AG09309 (cell line): ENCODE measurements around the gene NTRK1.

Source experiments
- DNase-seq: peaks from one replicate; pipeline ENCODE4 v3.0.0-alpha.2; 2010; ENCODE audit warnings: low read depth
- H3K4me3 ChIP-seq: 2 replicates; pipeline ENCODE4 v1.5.1; 2011; ENCODE audit warnings: mild to moderate bottlenecking, low read depth, low read length, moderate library complexity; ENCODE audit not compliant: control insufficient read depth
- TF ChIP-seq, protein P1 (sequence below): IDR thresholded peaks from 2 replicates; pipeline ENCODE4 v1.5.1; 2011; ENCODE audit warnings: mild to moderate bottlenecking, low read depth, low read length, inconsistent platforms; ENCODE audit not compliant: insufficient read depth, control insufficient read depth; ENCODE audit errors: missing control alignments

Gene NTRK1

DNA sequence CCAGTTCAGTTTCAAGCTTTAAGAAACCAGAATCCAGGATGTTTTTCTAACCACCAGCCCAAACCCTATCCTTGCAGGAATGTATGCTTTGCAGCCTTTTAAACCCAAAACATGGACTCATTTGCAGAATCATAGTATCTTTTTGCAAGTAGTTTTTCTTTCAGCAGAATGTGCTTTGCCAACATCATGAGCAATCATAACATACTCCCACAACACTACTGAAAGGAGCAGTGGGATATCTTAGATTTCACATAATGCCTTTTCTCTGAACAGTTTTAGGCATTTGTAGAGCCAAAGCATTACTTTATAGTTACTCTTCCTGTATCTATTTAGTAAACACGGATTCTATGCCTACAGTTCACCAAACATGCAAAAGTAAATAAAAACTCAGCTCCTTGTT lies 34.0 kb upstream of the NTRK1 start:
- no peak overlapping the region for H3K4me3 ChIP-seq
- TF ChIP-seq, protein P1, sequence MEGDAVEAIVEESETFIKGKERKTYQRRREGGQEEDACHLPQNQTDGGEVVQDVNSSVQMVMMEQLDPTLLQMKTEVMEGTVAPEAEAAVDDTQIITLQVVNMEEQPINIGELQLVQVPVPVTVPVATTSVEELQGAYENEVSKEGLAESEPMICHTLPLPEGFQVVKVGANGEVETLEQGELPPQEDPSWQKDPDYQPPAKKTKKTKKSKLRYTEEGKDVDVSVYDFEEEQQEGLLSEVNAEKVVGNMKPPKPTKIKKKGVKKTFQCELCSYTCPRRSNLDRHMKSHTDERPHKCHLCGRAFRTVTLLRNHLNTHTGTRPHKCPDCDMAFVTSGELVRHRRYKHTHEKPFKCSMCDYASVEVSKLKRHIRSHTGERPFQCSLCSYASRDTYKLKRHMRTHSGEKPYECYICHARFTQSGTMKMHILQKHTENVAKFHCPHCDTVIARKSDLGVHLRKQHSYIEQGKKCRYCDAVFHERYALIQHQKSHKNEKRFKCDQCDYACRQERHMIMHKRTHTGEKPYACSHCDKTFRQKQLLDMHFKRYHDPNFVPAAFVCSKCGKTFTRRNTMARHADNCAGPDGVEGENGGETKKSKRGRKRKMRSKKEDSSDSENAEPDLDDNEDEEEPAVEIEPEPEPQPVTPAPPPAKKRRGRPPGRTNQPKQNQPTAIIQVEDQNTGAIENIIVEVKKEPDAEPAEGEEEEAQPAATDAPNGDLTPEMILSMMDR = no peak
- DNase-seq = no peak

DNA sequence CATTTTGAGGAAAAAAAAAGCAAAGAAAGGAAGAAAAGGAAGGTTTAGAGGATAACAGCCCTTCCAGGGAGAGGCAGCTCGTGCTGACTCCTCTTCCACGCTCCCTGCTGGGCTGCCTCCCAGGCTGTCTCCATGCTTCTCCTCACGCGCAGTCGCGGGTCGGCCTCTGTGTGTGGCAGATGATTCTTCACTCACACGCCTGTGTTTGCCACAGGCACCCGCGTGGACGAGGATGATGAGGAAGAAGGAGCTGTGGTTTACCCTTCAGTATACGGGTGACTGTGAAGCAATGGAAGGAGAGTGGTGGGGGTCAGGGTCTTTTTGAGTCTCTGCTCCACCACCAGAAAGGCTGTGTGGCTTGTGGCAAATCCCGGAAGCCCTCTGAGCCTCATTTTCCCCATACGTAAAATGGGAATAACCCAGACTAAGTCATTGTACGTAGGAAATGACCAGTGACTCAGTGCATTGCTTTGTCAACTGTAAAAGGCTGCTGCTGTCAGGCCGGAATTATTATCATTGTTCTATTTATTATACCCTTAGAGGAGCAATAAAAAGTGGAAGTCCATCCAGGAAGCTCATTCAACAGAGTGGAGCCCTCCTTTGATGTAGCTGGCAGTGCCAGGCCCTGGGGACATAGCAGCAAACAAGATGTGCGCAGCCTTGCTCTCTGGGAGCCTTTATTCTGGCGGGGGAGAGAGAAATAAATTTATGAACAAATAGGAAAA lies 32.1 kb upstream of the NTRK1 start:
- DNase-seq = no peak
- H3K4me3 ChIP-seq = no peak overlapping the region
- TF ChIP-seq, protein P1 = no peak

DNA sequence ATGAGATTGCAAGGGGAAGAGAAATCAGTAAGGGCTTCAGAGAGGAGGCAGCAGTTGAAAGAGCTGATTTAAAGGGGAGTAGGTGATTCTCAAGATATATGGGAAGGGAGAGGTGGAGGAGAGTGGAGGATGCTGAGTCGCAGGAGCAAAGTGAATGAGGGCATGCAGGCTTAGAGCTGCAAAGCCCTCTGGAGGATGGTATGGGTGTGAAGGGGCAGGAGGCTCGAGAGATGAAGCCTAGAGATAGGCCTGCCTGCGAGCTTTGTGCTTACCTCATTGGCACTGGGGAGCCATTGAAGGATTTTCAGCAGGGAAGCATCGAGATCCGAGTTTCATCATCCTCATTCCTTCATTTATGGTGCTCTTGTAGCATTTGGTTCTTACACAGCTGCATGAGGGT lies 28.2 kb upstream of the NTRK1 start:
- TF ChIP-seq, protein P1 = no peak
- H3K4me3 ChIP-seq = no peak overlapping the region
- DNase-seq = no peak

DNA sequence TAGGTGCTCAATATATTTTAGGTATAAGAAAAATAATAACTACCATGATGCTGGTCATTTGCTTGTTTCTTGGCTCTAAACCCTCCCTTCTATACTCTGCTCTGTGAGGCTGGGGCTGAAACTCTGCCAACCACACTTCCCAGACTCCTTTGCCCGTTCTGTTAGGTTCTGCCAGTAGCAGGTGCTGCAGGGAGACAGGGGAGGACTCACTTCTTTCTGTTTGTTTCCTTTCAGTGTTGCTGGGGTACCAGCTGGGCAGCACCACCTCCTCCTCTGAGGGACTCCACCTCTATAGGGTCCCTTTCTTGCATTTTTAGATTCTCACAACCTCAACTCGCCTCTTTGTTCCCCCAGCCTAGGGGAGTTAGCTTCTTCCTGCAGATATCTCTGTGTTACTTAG lies 27.1 kb upstream of the NTRK1 start:
- no peak overlapping the region for H3K4me3 ChIP-seq
- TF ChIP-seq, protein P1 = no peak
- no peak for DNase-seq

DNA sequence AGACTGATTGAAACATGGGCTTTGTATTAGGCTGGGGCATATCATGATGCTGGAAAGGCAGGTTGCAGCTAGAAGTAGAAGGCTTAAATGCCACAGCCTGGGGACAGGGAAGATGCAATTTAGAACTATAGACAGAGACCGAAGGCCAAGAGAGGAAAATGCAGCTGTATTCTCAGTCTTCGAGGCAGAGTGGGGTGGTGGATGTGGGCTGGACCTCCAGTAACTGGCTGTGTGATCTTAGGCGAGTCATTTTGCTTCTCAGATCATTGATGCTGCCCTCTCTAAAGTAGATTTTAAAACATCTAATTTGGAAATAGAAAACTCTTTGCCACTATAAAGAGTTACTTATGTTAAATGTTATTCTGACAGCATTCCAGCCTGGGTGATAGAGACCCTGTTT lies 26.3 kb upstream of the NTRK1 start:
- H3K4me3 ChIP-seq = no peak overlapping the region
- TF ChIP-seq, protein P1 = no peak
- no peak for DNase-seq

DNA sequence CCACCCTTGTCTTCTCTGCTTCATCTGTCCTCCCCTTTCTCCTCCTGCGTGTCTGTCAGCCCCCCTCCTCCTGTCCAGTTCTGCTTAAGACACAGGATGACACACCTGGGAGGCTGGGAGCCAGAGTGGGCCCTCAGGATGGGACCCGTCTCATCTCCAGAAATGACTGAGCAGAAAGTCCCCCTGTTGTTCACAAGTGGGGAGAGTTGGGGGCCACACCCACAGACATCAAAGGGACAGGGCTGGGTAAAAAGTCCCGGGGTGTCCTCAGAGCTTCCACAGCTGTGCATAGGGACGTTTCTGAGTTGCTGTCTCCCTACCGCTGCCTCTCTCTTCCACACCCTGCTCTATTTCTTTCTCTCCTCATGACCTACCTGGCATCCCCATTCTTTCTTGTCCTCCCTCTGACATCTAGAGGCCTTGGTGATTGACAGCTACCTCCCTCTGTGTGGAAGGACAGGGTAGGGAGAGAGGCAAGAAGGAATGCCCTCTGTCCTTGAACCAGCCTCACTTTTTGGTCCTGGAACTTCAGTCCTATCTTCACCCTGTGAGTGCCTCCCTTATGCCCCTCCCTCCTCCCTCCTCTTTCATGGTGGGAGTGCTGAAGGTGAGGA lies 24.5 kb upstream of the NTRK1 start:
- DNase-seq = no peak
- TF ChIP-seq, protein P1 = no peak
- H3K4me3 ChIP-seq = no peak overlapping the region
